ENCODE data around the gene MRLN.

Gene MRLN

GRCh38 chr10:59702347-59702746 lies 50.9 kb downstream of the MRLN start:
- DNase-seq = no peak

- DNase-seq = no peak
Observed at GRCh38 chr10:59700709-59701108, 52.5 kb downstream of the MRLN start.

GRCh38 chr10:59698326-59698725 lies 54.9 kb downstream of the MRLN start:
- DNase-seq = no peak

GRCh38 chr10:59695637-59696036 lies 57.6 kb downstream of the MRLN start:
- DNase-seq = no peak

- no peak for DNase-seq
Observed at GRCh38 chr10:59694936-59695335, 58.3 kb downstream of the MRLN start.

- DNase-seq = no peak
Observed at GRCh38 chr10:59692113-59692512, 61.1 kb downstream of the MRLN start.

- DNase-seq = no peak
Observed at GRCh38 chr10:59688921-59689351, 64.3 kb downstream of the MRLN start.

GRCh38 chr10:59687657-59688056 lies 65.6 kb downstream of the MRLN start:
- DNase-seq = no peak

Measured in stimulated activated CD4-positive, alpha-beta T cell treated with anti-CD3 and anti-CD28 coated beads, Interleukin-2, amount 100 ng/mL, for 24 hours (primary cell).